ENCODE data around the gene TJP1.

- TF ChIP-seq, protein P1, sequence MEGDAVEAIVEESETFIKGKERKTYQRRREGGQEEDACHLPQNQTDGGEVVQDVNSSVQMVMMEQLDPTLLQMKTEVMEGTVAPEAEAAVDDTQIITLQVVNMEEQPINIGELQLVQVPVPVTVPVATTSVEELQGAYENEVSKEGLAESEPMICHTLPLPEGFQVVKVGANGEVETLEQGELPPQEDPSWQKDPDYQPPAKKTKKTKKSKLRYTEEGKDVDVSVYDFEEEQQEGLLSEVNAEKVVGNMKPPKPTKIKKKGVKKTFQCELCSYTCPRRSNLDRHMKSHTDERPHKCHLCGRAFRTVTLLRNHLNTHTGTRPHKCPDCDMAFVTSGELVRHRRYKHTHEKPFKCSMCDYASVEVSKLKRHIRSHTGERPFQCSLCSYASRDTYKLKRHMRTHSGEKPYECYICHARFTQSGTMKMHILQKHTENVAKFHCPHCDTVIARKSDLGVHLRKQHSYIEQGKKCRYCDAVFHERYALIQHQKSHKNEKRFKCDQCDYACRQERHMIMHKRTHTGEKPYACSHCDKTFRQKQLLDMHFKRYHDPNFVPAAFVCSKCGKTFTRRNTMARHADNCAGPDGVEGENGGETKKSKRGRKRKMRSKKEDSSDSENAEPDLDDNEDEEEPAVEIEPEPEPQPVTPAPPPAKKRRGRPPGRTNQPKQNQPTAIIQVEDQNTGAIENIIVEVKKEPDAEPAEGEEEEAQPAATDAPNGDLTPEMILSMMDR (tag by site-specific recombination; IDR thresholded peaks at IDR 0.05): no peak
- TF ChIP-seq ZNF362 (tag by site-specific recombination; IDR thresholded peaks at IDR 0.05) (no peak), ZNF513 (tag by site-specific recombination; IDR thresholded peaks at IDR 0.05) (no peak), ZNF701 (tag by site-specific recombination; IDR thresholded peaks at IDR 0.05) (no peak), YY1 (tag by site-specific recombination; IDR thresholded peaks at IDR 0.05) (no peak), PBX3 (CRISPR knock-in tag; IDR thresholded peaks at IDR 0.05) (no peak), ZNF621 (tag by site-specific recombination; IDR thresholded peaks at IDR 0.05) (no peak), RBAK (tag by site-specific recombination; IDR thresholded peaks at IDR 0.05) (no peak), KLF8 (tag by site-specific recombination; IDR thresholded peaks at IDR 0.05) (no peak), ZNF747 (tag by site-specific recombination; IDR thresholded peaks at IDR 0.05) (no peak), KLF16 (tag by site-specific recombination; IDR thresholded peaks at IDR 0.05) (no peak)
Measured at GRCh38 chr15:29776859-29777258, 45.4 kb downstream of the TJP1 start.
